Psoas muscle (tissue), 8 donors: Measurements from ENCODE around the gene MALRD1. TPM values are rescaled to one million over a fixed set of nuclear protein-coding genes. Genes with fewer than 3 reads are reported as not detected.

Experiments used
- ATAC-seq, 4 donors: fragments of 200-7000 bp; cut with Tn5 transposase; one replicate each; pipeline ENCODE4 v1.9.1; 2020; ENCODE audit warnings: moderate library complexity in 3 of 4, mild to moderate bottlenecking in 2 of 4
- DNase-seq, 2 donors: peaks; one replicate each; pipeline ENCODE4 v3.0.0-alpha.2; 2020
- H3K27ac ChIP-seq: fragments of 200-600 bp; one replicate; pipeline ENCODE4 v1.8.0; 2022
- H3K27me3 ChIP-seq, 3 donors: fragments of 200-600 bp in 1 of 3; one replicate each; pipeline versions ENCODE4 v1.6.1 to v1.8.0; 2013 to 2022; ENCODE audit warnings: low read length in 2 of 3, mild to moderate bottlenecking in 2 of 3, moderate library complexity in 1 of 3; ENCODE audit not compliant: insufficient read depth in 3 of 3
- H3K36me3 ChIP-seq, 2 donors: fragments of 200-600 bp in 1 of 2; one replicate each; pipeline versions ENCODE4 v1.6.1 to v1.8.0; 2013 to 2022; ENCODE audit warnings: low read depth in 1 of 2, mild to moderate bottlenecking in 1 of 2, moderate library complexity in 1 of 2; ENCODE audit not compliant: insufficient read depth in 1 of 2
- H3K4me1 ChIP-seq: fragments of 200-600 bp; one replicate; pipeline ENCODE4 v1.8.0; 2022
- H3K4me3 ChIP-seq: fragments of 200-600 bp; one replicate; pipeline ENCODE4 v1.8.0; 2022; ENCODE audit warnings: mild to moderate bottlenecking
- H3K9me3 ChIP-seq: fragments of 200-600 bp; one replicate; pipeline ENCODE4 v1.8.0; 2022
- CTCF ChIP-seq: fragments of 200-600 bp; IDR thresholded peaks from one replicate; pipeline ENCODE4 v1.8.0; 2022; ENCODE audit warnings: antibody characterized with exemption
- WGBS, 3 donors: extraction: QIAGEN DNeasy Blood & Tissue Kit; methylation state at CpG; one replicate each; pipeline versions ENCODE4 v1.1.6 to v1.1.7; 2013; 5-methylcytosine and 5-hydroxymethylcytosine counted together
- intact Hi-C, 2 donors: fragments of 100-400 bp; cut with DNase I; formaldehyde crosslinking; loops; one replicate each; pipeline versions ENCODE4 v1.11.0 to v1.14.2; 2022
- polyA plus RNA-seq, 3 donors: library from polyadenylated mRNA; stranded (reverse); fragments of 200-250 nt; gene quantifications; one replicate each; pipeline ENCODE4 v1.2.3, GENCODE V29; 2013
- total RNA-seq, 4 donors: library from RNA; stranded (reverse); fragmentation: NEBNext Ultra II Directional in 2 of 4; extraction: Animal tissue kit (Norgen Biotek cat#: 25700) in 2 of 4; gene quantifications; one replicate each; pipeline versions ENCODE4 v1.2.1 to v1.2.4, GENCODE V29; 2021 to 2023
- donor health status: healthy with polysubstance abuse.
- donor health status: DM: no; HTN: no; CAD: no; lungs with moderate emphysema.
- donor health status: Bipolar disorder and iron deficiency.
- donor health status: healthy.
- donor health status: DM: yes; HTN: yes; CAD: no.
- donor health status: DM: no; HTN: no; CAD: no.
- donor health status: DM: no; HTN: no; CAD: no.
- donor health status: DM: yes; HTN: yes; CAD: no.

Gene MALRD1
- total and polyA plus RNA-seq, 7 donors, result 0.12 to 0.39 (median 0.27) TPM; not detected in 3

- DNase-seq (no peak), ATAC-seq (no peak)
- Histone ChIP-seq H3K4me3 (no peak overlapping the region), H3K36me3 (no peaks in the 10 kb centered on the region), H3K9me3 (no peaks in the 10 kb centered on the region), H3K27me3 (no peaks in the 10 kb centered on the region), H3K27ac (no peak overlapping the region), H3K4me1 (no peaks in the 10 kb centered on the region)
- intact Hi-C loops, result no loop called here
- no peak for TF ChIP-seq CTCF
- WGBS, 3 donors, result 77 to 80% (median 80%) methylated on average over 5 of the region's 5 CpGs
These were observed 155.8 kb downstream of the MALRD1 start for GRCh38 chr10:19204246-19204917.

- Histone ChIP-seq H3K36me3 (no peaks in the 10 kb centered on the region), H3K4me1 (no peaks in the 10 kb centered on the region), H3K27ac (no peak overlapping the region), H3K4me3 (no peak overlapping the region), H3K9me3 (no peaks in the 10 kb centered on the region), H3K27me3 (no peaks in the 10 kb centered on the region)
- intact Hi-C loops, result no loop called here
- 55 to 71% (median 57%) methylated on average over 3 of the region's 3 CpGs for WGBS, 3 donors
- no peak for DNase-seq
- TF ChIP-seq CTCF, result no peak
- no peak for ATAC-seq
These were observed 160.7 kb downstream of the MALRD1 start for GRCh38 chr10:19209319-19209718.

GRCh38 chr10:19212590-19212989, 164.0 kb downstream of the MALRD1 start:
- Histone ChIP-seq H3K4me1 (no peaks in the 10 kb centered on the region), H3K4me3 (no peak overlapping the region), H3K27ac (no peak overlapping the region), H3K9me3 (no peaks in the 10 kb centered on the region), H3K36me3 (no peaks in the 10 kb centered on the region), H3K27me3 (no peaks in the 10 kb centered on the region)
- 53 to 78% (median 56%) methylated on average over 5 of the region's 5 CpGs for WGBS, 3 donors
- DNase-seq, result no peak
- no peak for TF ChIP-seq CTCF
- intact Hi-C loops, result no loop called here
- ATAC-seq, result no peak

GRCh38 chr10:19221216-19221615, 172.6 kb downstream of the MALRD1 start:
- no peak for ATAC-seq
- 83 to 86% (median 86%) methylated on average over 3 of the region's 3 CpGs for WGBS, 3 donors
- Histone ChIP-seq H3K27me3 (no peaks in the 10 kb centered on the region), H3K4me3 (no peak overlapping the region), H3K9me3 (no peaks in the 10 kb centered on the region), H3K36me3 (no peaks in the 10 kb centered on the region), H3K27ac (no peak overlapping the region), H3K4me1 (no peaks in the 10 kb centered on the region)
- no peak for TF ChIP-seq CTCF
- intact Hi-C loops, result no loop called here
- DNase-seq, result no peak

GRCh38 chr10:19226025-19226424, 177.4 kb downstream of the MALRD1 start:
- intact Hi-C loops, result no loop called here
- ATAC-seq, result no peak
- no peak overlapping the region for H3K4me3 ChIP-seq
- no peaks in the 10 kb centered on the region for H3K4me1 ChIP-seq
- H3K27ac ChIP-seq, result no peak overlapping the region
- no peaks in the 10 kb centered on the region for H3K9me3 ChIP-seq
- no peaks in the 10 kb centered on the region for H3K27me3 ChIP-seq
- DNase-seq, result no peak
- 87 to 92% (median 90%) methylated on average over 2 of the region's 2 CpGs for WGBS, 3 donors
- TF ChIP-seq CTCF, result no peak
- no peaks in the 10 kb centered on the region for H3K36me3 ChIP-seq
